Measurements from ENCODE around the gene SORCS2.

The SORCS2 gene

GRCh38 chr4:7235030-7235380 is 42.7 kb downstream of the SORCS2 start:
- no peaks in the 10 kb centered on the region for H3K36me3 ChIP-seq (ENCODE audit: insufficient read depth, low read depth, low read length)
- no peaks in the 10 kb centered on the region for H3K4me1 ChIP-seq (ENCODE audit: insufficient read depth, low read length)

DNA sequence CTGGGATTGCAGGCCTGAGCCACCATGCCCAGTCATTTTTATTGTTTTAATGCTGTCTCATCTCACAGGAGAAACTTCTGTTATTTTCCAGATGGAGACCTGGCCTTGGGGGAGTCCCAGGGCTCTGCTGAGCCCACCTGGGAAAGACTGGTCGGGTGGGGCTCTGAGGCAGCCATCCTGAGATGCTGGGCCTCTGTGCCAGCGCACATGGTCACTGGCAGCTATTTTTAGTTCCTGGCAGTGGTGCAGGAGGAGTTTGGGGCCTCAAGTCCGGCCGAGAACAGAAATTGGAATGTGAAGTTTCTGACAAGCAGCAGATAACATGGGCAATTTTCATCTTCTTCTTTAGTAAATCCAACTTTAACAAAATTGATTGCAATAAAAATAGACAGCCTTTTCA is 44.5 kb downstream of the SORCS2 start:
- no peak overlapping the region for H3K27ac ChIP-seq (ENCODE audit: low read length)
- H3K9ac ChIP-seq (ENCODE audit: low read depth, low read length) = no peak overlapping the region
- no peaks in the 10 kb centered on the region for H3K36me3 ChIP-seq (ENCODE audit: insufficient read depth, low read depth, low read length)
- H3K27me3 ChIP-seq (ENCODE audit: insufficient read depth, low read length) = no peaks in the 10 kb centered on the region
- no peak overlapping the region for H3K4me3 ChIP-seq (ENCODE audit: low read length)
- no peaks in the 10 kb centered on the region for H3K4me1 ChIP-seq (ENCODE audit: insufficient read depth, low read length)
- no peaks in the 10 kb centered on the region for H3K9me3 ChIP-seq (ENCODE audit: insufficient read depth, low read depth, low read length)

More at GRCh38 chr4:7235030-7235380, 42.7 kb downstream of the SORCS2 start:
- Histone ChIP-seq H3K27ac (ENCODE audit: low read length) (no peak overlapping the region), H3K9ac (ENCODE audit: low read depth, low read length) (no peak overlapping the region), H3K9me3 (ENCODE audit: insufficient read depth, low read depth, low read length) (no peaks in the 10 kb centered on the region), H3K4me3 (ENCODE audit: low read length) (no peak overlapping the region), H3K27me3 (ENCODE audit: insufficient read depth, low read length) (no peaks in the 10 kb centered on the region)

DNA sequence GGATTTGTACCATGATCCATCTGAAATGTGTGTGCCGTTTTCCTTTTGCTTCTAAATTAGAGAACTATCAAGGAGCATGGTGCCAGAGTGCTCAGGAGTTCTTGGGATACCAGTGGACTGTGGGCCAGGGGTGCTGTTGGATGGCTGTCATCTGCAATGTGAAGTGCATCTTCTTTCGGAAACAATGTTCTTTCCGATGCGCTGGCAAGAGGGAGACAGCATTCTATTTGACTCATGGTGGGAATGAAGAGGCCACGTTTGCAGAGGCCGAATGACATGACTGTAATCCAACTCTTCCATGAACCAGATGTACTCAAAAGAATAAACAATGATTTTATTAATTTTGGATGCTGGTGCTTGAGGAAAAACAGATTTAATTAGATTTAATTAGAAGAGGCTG is 45.5 kb downstream of the SORCS2 start:
- Histone ChIP-seq H3K9me3 (ENCODE audit: insufficient read depth, low read depth, low read length) (no peaks in the 10 kb centered on the region), H3K4me1 (ENCODE audit: insufficient read depth, low read length) (no peaks in the 10 kb centered on the region), H3K4me3 (ENCODE audit: low read length) (no peak overlapping the region), H3K27ac (ENCODE audit: low read length) (no peak overlapping the region), H3K27me3 (ENCODE audit: insufficient read depth, low read length) (no peaks in the 10 kb centered on the region), H3K36me3 (ENCODE audit: insufficient read depth, low read depth, low read length) (no peaks in the 10 kb centered on the region), H3K9ac (ENCODE audit: low read depth, low read length) (no peak overlapping the region)

DNA sequence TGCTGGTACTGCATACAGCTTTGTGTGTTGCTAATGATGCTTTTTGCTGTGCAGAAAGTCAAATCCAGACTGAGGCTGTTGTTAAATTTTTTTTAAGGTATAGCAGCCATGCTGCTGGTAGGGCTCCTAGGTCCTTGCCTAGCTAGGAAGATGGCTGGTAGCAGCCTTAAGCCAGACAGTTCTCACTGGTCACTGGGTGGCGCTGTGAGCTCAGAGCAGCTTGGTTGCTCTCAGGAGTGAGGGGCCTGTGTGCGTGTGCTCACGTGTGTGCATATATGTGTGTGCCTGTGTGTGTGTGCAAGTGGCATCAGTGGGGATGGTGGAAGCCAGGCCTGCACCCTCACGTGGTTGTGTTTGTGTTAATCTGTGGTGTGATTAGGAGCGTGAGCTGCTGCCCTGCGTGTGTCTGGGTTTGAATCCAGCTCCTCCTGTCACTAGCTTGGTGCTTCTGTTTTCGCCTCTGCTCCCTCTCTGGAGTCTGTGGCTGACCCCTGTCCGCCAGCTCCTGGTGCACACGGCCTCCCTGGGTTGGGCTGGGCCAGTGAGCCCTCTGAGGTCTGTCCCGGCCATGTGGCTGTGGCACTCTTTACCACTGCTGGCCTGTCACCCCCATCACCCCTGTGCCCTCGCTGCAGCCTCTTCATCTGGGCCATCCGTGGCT is 46.1 kb downstream of the SORCS2 start:
- H3K9me3 ChIP-seq (ENCODE audit: insufficient read depth, low read depth, low read length) = no peaks in the 10 kb centered on the region
- H3K27me3 ChIP-seq (ENCODE audit: insufficient read depth, low read length) = no peaks in the 10 kb centered on the region
- no peaks in the 10 kb centered on the region for H3K36me3 ChIP-seq (ENCODE audit: insufficient read depth, low read depth, low read length)
- H3K4me3 ChIP-seq (ENCODE audit: low read length) = no peak overlapping the region
- H3K9ac ChIP-seq (ENCODE audit: low read depth, low read length) = no peak overlapping the region
- no peaks in the 10 kb centered on the region for H3K4me1 ChIP-seq (ENCODE audit: insufficient read depth, low read length)
- no peak overlapping the region for H3K27ac ChIP-seq (ENCODE audit: low read length)

DNA sequence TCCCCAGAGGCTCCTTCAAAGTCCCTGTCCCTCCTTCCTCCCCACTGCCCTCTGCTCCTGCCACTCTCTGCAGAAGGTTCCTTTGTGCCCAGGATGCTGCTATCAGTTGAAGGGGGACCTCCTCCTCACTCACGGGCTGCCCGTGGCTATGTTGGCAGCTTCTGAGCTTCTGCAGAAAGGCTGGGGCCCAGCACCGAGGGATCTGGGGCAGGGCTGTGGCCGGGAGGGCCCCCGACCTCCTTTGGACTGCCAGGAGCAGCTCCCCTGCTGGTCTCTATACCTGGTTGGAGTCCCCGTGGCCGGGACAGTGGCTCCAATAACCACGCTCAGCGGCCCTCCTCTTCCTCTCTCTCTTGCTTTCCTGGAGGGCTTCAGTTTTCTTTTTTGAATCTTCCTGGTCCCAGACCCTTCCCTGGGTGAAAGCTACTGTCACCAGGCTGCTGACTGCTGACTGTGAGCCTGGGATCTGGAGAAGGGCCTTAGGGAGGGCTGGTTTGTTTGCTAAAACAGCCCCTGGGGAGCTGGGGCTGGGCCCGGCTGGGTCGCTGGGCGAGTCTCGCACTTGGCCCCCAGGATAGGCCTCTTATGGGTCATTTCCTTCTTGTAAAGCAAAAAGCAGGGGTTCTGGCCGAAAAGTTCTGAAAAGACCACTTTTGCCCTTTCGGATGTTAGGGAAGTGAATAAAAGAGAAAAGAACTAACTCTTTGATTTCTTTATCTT is 46.9 kb downstream of the SORCS2 start:
- Histone ChIP-seq H3K27ac (ENCODE audit: low read length) (no peak overlapping the region), H3K36me3 (ENCODE audit: insufficient read depth, low read depth, low read length) (no peaks in the 10 kb centered on the region), H3K9ac (ENCODE audit: low read depth, low read length) (no peak overlapping the region), H3K4me1 (ENCODE audit: insufficient read depth, low read length) (no peaks in the 10 kb centered on the region), H3K27me3 (ENCODE audit: insufficient read depth, low read length) (no peaks in the 10 kb centered on the region), H3K4me3 (ENCODE audit: low read length) (no peak overlapping the region), H3K9me3 (ENCODE audit: insufficient read depth, low read depth, low read length) (no peaks in the 10 kb centered on the region)

DNA sequence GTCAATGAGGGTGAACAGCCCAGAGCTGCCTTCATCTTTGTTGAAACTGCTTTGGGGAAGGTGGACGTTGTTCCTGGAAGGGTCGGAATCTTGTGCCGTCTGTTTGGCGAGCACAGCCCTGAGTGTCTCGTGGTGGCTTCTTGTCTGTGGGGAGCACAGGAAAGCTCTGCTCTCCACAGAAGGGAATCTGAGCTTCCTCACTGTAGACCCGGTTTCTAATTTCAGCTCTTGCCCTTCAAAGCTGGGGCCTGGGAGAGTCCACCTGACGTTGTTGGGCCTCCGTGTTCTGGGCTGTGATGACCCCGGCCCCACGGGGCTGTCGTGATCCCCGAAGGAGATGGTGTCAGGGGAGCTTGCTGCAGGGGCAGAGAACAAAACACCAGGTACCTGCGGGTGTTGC is 47.5 kb downstream of the SORCS2 start:
- no peak overlapping the region for H3K27ac ChIP-seq (ENCODE audit: low read length)
- no peaks in the 10 kb centered on the region for H3K9me3 ChIP-seq (ENCODE audit: insufficient read depth, low read depth, low read length)
- no peak overlapping the region for H3K4me3 ChIP-seq (ENCODE audit: low read length)
- H3K27me3 ChIP-seq (ENCODE audit: insufficient read depth, low read length) = no peaks in the 10 kb centered on the region
- no peaks in the 10 kb centered on the region for H3K4me1 ChIP-seq (ENCODE audit: insufficient read depth, low read length)
- H3K9ac ChIP-seq (ENCODE audit: low read depth, low read length) = no peak overlapping the region
- H3K36me3 ChIP-seq (ENCODE audit: insufficient read depth, low read depth, low read length) = no peaks in the 10 kb centered on the region

- Histone ChIP-seq H3K4me1 (ENCODE audit: insufficient read depth, low read length) (no peaks in the 10 kb centered on the region), H3K9me3 (ENCODE audit: insufficient read depth, low read depth, low read length) (no peaks in the 10 kb centered on the region), H3K27ac (ENCODE audit: low read length) (no peak overlapping the region), H3K36me3 (ENCODE audit: insufficient read depth, low read depth, low read length) (no peaks in the 10 kb centered on the region), H3K4me3 (ENCODE audit: low read length) (no peak overlapping the region), H3K27me3 (ENCODE audit: insufficient read depth, low read length) (no peaks in the 10 kb centered on the region), H3K9ac (ENCODE audit: low read depth, low read length) (no peak overlapping the region)
Observed at GRCh38 chr4:7240306-7240705, 48.0 kb downstream of the SORCS2 start.

DNA sequence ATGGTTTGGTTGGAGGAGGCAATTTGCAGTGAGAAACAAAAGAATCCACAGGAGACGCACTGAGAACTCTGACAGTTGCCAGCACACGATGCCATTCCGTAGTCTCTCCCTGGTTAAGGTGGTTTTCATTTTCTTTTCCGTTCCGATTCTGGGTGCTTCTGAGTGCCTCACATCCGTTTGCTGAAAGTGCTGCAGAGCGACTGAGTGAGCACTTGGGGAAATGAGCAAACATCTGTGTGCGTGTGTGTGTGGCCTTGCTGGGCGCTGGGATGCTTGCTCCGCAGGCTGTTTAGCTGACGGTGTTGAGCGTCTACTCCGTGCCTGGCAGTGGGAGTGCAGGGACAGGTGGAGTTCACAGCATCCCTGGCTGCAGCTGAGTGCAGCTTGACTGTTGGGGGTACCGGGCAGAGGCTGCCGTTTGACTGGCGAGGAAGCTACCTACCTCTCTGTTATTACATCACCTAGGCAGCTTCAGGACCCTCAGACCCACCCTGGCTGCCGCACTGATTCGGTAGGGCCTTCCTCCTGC is 49.3 kb downstream of the SORCS2 start:
- Histone ChIP-seq H3K4me3 (ENCODE audit: low read length) (no peak overlapping the region), H3K27ac (ENCODE audit: low read length) (no peak overlapping the region), H3K27me3 (ENCODE audit: insufficient read depth, low read length) (no peaks in the 10 kb centered on the region), H3K9me3 (ENCODE audit: insufficient read depth, low read depth, low read length) (no peaks in the 10 kb centered on the region), H3K4me1 (ENCODE audit: insufficient read depth, low read length) (no peaks in the 10 kb centered on the region), H3K9ac (ENCODE audit: low read depth, low read length) (no peak overlapping the region), H3K36me3 (ENCODE audit: insufficient read depth, low read depth, low read length) (no peaks in the 10 kb centered on the region)

- H3K36me3 ChIP-seq (ENCODE audit: insufficient read depth, low read depth, low read length) = no peaks in the 10 kb centered on the region
- no peaks in the 10 kb centered on the region for H3K27me3 ChIP-seq (ENCODE audit: insufficient read depth, low read length)
- no peaks in the 10 kb centered on the region for H3K9me3 ChIP-seq (ENCODE audit: insufficient read depth, low read depth, low read length)
- H3K4me1 ChIP-seq (ENCODE audit: insufficient read depth, low read length) = no peaks in the 10 kb centered on the region
- no peak overlapping the region for H3K27ac ChIP-seq (ENCODE audit: low read length)
- no peak overlapping the region for H3K4me3 ChIP-seq (ENCODE audit: low read length)
- H3K9ac ChIP-seq (ENCODE audit: low read depth, low read length) = no peak overlapping the region
Observed at GRCh38 chr4:7242766-7243165, 50.4 kb downstream of the SORCS2 start.

DNA sequence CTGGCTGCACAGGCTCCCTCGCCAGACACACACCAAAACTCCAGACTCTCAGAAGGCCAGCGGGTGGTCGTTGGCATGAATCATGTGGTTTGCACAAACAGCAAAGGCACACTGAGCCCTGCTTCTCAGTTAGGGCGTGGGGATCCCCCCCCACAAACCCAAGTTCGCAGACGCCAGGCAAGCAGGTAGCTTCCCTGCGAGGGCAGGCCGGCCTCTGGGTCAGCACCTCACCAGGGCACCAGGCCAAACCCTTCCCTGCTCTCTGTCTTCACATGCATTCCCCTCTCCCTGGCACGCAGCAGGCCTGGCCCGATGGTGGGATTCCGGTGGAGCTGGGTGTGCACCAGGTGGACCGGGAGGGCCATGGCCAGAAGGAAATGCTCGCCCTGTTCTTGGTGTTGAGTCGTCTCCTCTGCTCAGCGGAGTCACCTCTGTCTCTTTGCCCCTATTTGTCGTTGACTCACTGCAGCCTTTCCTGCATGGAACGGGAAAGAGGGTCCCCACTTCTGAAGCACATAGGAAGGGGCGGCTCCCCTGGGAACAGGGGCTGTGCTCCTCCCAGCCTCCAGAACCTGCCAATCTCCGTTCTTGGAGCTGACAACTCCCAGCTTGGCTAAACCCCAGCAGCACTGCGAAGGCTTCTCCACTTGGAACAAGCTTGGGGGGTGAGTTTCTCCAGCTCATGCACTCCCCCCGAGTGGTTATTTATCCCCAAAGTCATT is 51.4 kb downstream of the SORCS2 start:
- no peak overlapping the region for H3K27ac ChIP-seq (ENCODE audit: low read length)
- H3K36me3 ChIP-seq (ENCODE audit: insufficient read depth, low read depth, low read length) = no peaks in the 10 kb centered on the region
- H3K9ac ChIP-seq (ENCODE audit: low read depth, low read length) = no peak overlapping the region
- H3K27me3 ChIP-seq (ENCODE audit: insufficient read depth, low read length) = no peaks in the 10 kb centered on the region
- H3K4me1 ChIP-seq (ENCODE audit: insufficient read depth, low read length) = no peaks in the 10 kb centered on the region
- H3K9me3 ChIP-seq (ENCODE audit: insufficient read depth, low read depth, low read length) = no peaks in the 10 kb centered on the region
- H3K4me3 ChIP-seq (ENCODE audit: low read length) = no peak overlapping the region

GRCh38 chr4:7244331-7244665 is 52.0 kb downstream of the SORCS2 start:
- Histone ChIP-seq H3K9me3 (ENCODE audit: insufficient read depth, low read depth, low read length) (no peaks in the 10 kb centered on the region), H3K27ac (ENCODE audit: low read length) (no peak overlapping the region), H3K36me3 (ENCODE audit: insufficient read depth, low read depth, low read length) (no peaks in the 10 kb centered on the region), H3K9ac (ENCODE audit: low read depth, low read length) (no peak overlapping the region), H3K27me3 (ENCODE audit: insufficient read depth, low read length) (no peaks in the 10 kb centered on the region), H3K4me1 (ENCODE audit: insufficient read depth, low read length) (no peaks in the 10 kb centered on the region), H3K4me3 (ENCODE audit: low read length) (no peak overlapping the region)

Measured in iPS-20b (cell line).